ENCODE results near the gene QRICH1. TPM values are rescaled to one million over a fixed set of nuclear protein-coding genes. Genes with fewer than 3 reads are reported as not detected.

Gene QRICH1
- total and polyA plus RNA-seq, 2 of the 13 experiments (the other 11 are each of a cell fraction or from before 2014, with no cell fraction given): 52.6 to 102 TPM

DNA sequence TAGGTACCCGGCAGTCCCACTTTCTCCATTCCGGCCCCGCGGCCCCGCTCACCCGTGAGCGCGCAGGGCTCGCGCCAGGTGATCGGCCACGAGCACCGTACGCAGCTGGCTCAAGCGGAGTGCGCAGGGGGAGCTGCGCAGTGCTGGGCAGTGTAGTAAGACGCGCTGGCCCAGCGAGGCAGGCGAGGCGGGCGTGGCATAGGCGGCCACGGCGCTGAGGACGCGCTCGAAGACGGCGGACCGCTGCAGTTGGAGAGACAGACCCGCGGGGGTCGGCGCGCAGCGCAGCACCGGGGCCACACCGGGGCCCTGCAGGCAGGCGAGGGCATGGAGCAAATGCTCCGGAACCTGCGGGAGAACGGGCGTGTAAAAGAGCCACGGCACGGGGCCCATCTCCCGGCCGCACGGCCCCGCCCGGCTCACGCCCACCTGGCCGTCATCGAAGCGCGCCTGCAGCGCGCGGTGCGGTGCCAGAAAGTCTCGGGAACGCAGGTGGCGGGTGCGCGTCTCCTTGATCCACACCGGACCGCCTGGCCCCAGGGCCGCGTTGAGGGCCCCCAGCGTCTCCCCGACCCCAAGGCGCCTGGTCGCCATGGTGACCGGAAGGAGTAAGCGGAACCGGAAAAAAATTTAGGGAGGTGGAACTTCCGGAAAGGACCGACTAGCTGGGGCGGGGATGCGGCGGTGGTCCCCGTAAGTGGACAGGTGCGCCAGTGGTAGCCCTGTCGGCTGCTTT, 75.7 kb downstream of the QRICH1 start, which contains the start of gene DALRD3 (continued):
- TF ChIP-seq KLF15 (CRISPR knock-in tag; IDR thresholded peaks at IDR 0.05; ENCODE audit: borderline replicate concordance) (no peak), MXD4 (CRISPR knock-in tag; IDR thresholded peaks at IDR 0.05) (no peak), ZNF292 (CRISPR knock-in tag; IDR thresholded peaks at IDR 0.05; ENCODE audit: borderline replicate concordance, low read depth) (no peak), TEAD3 (CRISPR knock-in tag; optimal IDR thresholded peaks at IDR 0.05; ENCODE audit: borderline replicate concordance) (no peak), ZNF180 (CRISPR knock-in tag; IDR thresholded peaks at IDR 0.05; ENCODE audit: borderline replicate concordance, low read depth) (no peak), RARA (CRISPR knock-in tag; IDR thresholded peaks at IDR 0.05) (no peak), ZNF451 (CRISPR knock-in tag; IDR thresholded peaks at IDR 0.05) (no peak), THAP11 (CRISPR knock-in tag; IDR thresholded peaks at IDR 0.05) (peak; percentile 63; the same call in 1 of the 2 replicates), MTA1 (CRISPR knock-in tag; IDR thresholded peaks at IDR 0.05; ENCODE audit: borderline replicate concordance) (peak; percentile 70; the same call in 1 of the 2 replicates), RAD21 (CRISPR knock-in tag; IDR thresholded peaks at IDR 0.05) (peak; percentile 47; the same call in 1 of the 2 replicates), CEBPG (CRISPR knock-in tag; IDR thresholded peaks at IDR 0.05) (no peak), HDAC2 (CRISPR knock-in tag; IDR thresholded peaks at IDR 0.05) (peak; percentile 35; the same call in 1 of the 2 replicates), ZNF768 (CRISPR knock-in tag; IDR thresholded peaks at IDR 0.05) (peak; percentile 60; the same call in 1 of the 2 replicates)
- TF ChIP-seq, protein P1, sequence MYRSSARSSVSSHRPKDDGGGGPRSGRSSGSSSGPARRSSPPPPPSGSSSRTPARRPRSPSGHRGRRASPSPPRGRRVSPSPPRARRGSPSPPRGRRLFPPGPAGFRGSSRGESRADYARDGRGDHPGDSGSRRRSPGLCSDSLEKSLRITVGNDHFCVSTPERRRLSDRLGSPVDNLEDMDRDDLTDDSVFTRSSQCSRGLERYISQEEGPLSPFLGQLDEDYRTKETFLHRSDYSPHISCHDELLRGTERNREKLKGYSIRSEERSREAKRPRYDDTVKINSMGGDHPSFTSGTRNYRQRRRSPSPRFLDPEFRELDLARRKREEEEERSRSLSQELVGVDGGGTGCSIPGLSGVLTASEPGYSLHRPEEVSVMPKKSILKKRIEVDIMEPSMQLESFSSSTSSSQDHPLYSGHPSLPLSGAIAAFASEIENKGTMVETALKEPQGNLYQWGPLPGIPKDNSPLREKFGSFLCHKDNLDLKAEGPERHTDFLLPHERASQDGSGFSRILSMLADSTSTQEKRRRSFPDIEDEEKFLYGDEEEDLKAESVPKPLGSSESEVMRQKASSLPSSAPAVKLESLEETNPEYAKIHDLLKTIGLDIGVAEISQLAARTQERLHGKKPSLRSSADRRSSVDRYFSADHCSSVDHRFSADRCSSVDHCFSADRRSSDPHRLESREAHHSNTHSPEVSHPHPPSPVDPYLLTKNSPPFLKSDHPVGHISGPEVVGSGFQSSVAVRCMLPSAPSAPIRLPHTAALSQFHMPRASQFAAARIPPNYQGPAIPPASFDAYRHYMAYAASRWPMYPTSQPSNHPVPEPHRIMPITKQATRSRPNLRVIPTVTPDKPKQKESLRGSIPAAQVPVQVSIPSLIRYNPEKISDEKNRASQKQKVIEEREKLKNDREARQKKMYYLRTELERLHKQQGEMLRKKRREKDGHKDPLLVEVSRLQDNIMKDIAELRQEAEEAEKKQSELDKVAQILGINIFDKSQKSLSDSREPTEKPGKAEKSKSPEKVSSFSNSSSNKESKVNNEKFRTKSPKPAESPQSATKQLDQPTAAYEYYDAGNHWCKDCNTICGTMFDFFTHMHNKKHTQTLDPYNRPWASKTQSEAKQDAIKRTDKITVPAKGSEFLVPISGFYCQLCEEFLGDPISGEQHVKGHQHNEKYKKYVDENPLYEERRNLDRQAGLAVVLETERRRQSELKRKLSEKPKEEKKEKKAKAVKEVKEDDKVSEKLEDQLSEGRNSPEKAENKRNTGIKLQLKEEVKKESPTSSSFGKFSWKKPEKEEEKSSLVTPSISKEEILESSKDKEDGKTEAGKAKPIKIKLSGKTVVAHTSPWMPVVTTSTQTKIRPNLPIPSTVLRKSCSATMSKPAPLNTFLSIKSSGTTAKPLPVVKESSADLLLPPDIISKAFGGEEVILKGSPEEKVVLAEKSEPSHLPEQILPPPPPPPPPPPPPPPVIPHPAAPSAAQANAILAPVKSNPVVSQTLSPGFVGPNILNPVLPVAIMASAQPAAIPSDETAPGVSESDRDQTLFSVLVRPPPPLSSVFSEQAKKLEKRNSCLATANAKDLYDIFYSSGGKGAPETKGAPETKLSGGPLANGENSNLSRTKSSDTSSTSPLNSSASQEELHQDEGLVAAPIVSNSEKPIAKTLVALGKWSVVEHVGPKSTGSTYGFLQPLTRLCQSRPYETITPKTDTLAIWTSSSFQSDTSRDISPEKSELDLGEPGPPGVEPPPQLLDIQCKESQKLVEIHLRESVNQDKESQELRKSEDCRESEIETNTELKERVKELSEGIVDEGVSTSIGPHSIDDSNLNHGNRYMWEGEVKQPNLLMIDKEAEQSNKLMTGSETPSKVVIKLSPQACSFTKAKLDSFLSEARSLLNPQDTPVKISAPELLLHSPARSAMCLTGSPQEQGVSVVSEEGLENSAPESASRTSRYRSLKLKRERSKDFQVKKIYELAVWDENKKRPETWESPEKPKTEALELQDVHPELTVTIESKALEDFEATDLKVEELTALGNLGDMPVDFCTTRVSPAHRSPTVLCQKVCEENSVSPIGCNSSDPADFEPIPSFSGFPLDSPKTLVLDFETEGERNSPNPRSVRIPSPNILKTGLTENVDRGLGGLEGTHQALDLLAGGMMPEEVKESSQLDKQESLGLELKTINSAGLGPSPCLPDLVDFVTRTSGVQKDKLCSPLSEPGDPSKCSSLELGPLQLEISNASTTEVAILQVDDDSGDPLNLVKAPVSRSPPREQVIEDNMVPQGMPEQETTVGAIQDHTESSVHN (CRISPR knock-in tag; IDR thresholded peaks at IDR 0.05): no peak
- TF ChIP-seq, protein P2, sequence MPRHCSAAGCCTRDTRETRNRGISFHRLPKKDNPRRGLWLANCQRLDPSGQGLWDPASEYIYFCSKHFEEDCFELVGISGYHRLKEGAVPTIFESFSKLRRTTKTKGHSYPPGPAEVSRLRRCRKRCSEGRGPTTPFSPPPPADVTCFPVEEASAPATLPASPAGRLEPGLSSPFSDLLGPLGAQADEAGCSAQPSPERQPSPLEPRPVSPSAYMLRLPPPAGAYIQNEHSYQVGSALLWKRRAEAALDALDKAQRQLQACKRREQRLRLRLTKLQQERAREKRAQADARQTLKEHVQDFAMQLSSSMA (CRISPR knock-in tag; IDR thresholded peaks at IDR 0.05): 0 out of 2 replicates have a peak, but pooled peaks have one; percentile 59
- TF ChIP-seq, protein P3, sequence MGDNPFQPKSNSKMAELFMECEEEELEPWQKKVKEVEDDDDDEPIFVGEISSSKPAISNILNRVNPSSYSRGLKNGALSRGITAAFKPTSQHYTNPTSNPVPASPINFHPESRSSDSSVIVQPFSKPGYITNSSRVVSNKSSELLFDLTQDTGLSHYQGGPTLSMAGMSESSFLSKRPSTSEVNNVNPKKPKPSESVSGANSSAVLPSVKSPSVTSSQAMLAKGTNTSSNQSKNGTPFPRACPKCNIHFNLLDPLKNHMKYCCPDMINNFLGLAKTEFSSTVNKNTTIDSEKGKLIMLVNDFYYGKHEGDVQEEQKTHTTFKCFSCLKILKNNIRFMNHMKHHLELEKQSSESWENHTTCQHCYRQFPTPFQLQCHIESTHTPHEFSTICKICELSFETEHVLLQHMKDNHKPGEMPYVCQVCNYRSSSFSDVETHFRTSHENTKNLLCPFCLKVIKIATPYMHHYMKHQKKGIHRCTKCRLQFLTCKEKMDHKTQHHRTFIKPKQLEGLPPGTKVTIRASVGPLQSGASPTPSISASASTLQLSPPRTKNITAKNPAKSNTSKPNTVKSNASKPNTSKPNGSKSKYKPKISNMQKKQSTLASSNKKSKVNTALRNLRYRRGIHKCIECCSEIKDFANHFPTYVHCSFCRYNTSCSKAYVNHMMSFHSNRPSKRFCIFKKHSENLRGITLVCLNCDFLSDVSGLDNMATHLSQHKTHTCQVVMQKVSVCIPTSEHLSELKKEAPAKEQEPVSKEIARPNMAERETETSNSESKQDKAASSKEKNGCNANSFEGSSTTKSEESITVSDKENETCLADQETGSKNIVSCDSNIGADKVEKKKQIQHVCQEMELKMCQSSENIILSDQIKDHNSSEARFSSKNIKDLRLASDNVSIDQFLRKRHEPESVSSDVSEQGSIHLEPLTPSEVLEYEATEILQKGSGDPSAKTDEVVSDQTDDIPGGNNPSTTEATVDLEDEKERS (CRISPR knock-in tag; IDR thresholded peaks at IDR 0.05): peak; percentile 80
- TF ChIP-seq, protein P4, sequence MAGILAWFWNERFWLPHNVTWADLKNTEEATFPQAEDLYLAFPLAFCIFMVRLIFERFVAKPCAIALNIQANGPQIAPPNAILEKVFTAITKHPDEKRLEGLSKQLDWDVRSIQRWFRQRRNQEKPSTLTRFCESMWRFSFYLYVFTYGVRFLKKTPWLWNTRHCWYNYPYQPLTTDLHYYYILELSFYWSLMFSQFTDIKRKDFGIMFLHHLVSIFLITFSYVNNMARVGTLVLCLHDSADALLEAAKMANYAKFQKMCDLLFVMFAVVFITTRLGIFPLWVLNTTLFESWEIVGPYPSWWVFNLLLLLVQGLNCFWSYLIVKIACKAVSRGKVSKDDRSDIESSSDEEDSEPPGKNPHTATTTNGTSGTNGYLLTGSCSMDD (CRISPR knock-in tag; IDR thresholded peaks at IDR 0.05): 0 out of 2 replicates have a peak, but pooled peaks have one; percentile 58

All from HepG2 (cell line).